Measurements from ENCODE around the gene MED27.

GRCh38 chr9:132031467-132032237, 48.0 kb downstream of the MED27 start:
- TF ChIP-seq POLR2A (IDR thresholded peaks at IDR 0.05) (no peak), POLR2AphosphoS5 (IDR thresholded peaks at IDR 0.05) (no peak), CTCF (IDR thresholded peaks at IDR 0.05) (no peak)

Measured in sigmoid colon (tissue), 4 donors.